CD14-positive monocyte (primary cell): ENCODE data around the gene UBASH3B. TPM values are rescaled to one million over a fixed set of nuclear protein-coding genes. Genes with fewer than 3 reads are reported as not detected.

ENCODE experiments used
- DNase-seq, 3 donors: peaks; one replicate each; pipeline ENCODE4 v3.0.0-alpha.2; 2011 to 2022
- H2AFZ ChIP-seq: 2 replicates; pipeline ENCODE4 v1.6.0; 2012; ENCODE audit warnings: mild to moderate bottlenecking, low read depth, low read length, inconsistent platforms; ENCODE audit not compliant: insufficient read depth, poor library complexity, severe bottlenecking
- H3K27ac ChIP-seq, 2 donors: 1 replicate in 1 of 2; 2 replicates in 1 of 2; pipeline ENCODE4 v1.5.1; 2012 to 2013; ENCODE audit warnings: low read length in 2 of 2, control low read depth in 1 of 2, inconsistent platforms in 1 of 2, low read depth in 1 of 2, mild to moderate bottlenecking in 1 of 2
- H3K27me3 ChIP-seq, 2 donors: one replicate each; pipeline versions ENCODE4 v1.6.0 to v1.6.1; 2011 to 2013; ENCODE audit warnings: low read length in 2 of 2; ENCODE audit not compliant: control insufficient read depth in 2 of 2, insufficient read depth in 2 of 2
- H3K36me3 ChIP-seq, 2 donors: replicated peaks in 1 of 2; 1 replicate in 1 of 2; 2 replicates in 1 of 2; pipeline versions ENCODE4 v1.5.1 to v1.6.1; 2012 to 2013; ENCODE audit warnings: low read length in 2 of 2, control low read depth in 1 of 2, inconsistent platforms in 1 of 2, mild to moderate bottlenecking in 1 of 2; ENCODE audit not compliant: insufficient read depth in 2 of 2, control insufficient read depth in 1 of 2
- H3K4me1 ChIP-seq, 2 donors: 1 replicate in 1 of 2; 2 replicates in 1 of 2; pipeline versions ENCODE4 v1.5.1 to v1.6.1; 2012 to 2013; ENCODE audit warnings: low read length in 2 of 2, control low read depth in 1 of 2, inconsistent platforms in 1 of 2, mild to moderate bottlenecking in 1 of 2, moderate library complexity in 1 of 2; ENCODE audit not compliant: insufficient read depth in 2 of 2, control insufficient read depth in 1 of 2
- H3K4me2 ChIP-seq: replicated peaks from 2 replicates; pipeline ENCODE3; 2012; ENCODE audit warnings: low read length, moderate library complexity, mild to moderate bottlenecking; ENCODE audit not compliant: poor library complexity, severe bottlenecking; ENCODE audit errors: extremely low read depth
- H3K4me3 ChIP-seq, 3 experiments: fragments of 200-600 bp in 1 of 3; sonication (generic) in 1 of 3; replicated peaks in 1 of 3; 1 replicate in 2 of 3; 2 replicates in 1 of 3; pipeline ENCODE4 v1.5.1; 2011 to 2013; ENCODE audit warnings: low read length in 3 of 3, mild to moderate bottlenecking in 3 of 3, control low read depth in 2 of 3, low read depth in 2 of 3, inconsistent platforms in 1 of 3, moderate library complexity in 1 of 3
- H3K79me2 ChIP-seq: 2 replicates; pipeline ENCODE4 v1.6.0; 2012; ENCODE audit warnings: mild to moderate bottlenecking, control low read depth, inconsistent platforms, low read length, moderate library complexity; ENCODE audit not compliant: insufficient read depth
- H3K9ac ChIP-seq: 2 replicates; pipeline ENCODE4 v1.6.0; 2017; ENCODE audit warnings: low read length, mild to moderate bottlenecking; ENCODE audit not compliant: insufficient read depth, poor library complexity, severe bottlenecking
- H3K9me3 ChIP-seq, 2 donors: replicated peaks in 1 of 2; 1 replicate in 1 of 2; 2 replicates in 1 of 2; pipeline versions ENCODE4 v1.5.1 to v1.6.1; 2012 to 2013; ENCODE audit warnings: low read length in 2 of 2, control low read depth in 1 of 2; ENCODE audit not compliant: control insufficient read depth in 1 of 2, insufficient read depth in 1 of 2
- H4K20me1 ChIP-seq: 2 replicates; pipeline ENCODE4 v1.6.0; 2012; ENCODE audit warnings: mild to moderate bottlenecking, low read length, control low read depth, moderate library complexity; ENCODE audit not compliant: insufficient read depth
- H3K27ac Mint-ChIP-seq, 7 donors: one replicate each; pipeline ENCODE4 v1.8.0; 2020; ENCODE audit warnings: mild to moderate bottlenecking in 7 of 7, mixed read lengths in 7 of 7, moderate library complexity in 6 of 7, inconsistent platforms in 2 of 7
- H3K27me3 Mint-ChIP-seq, 3 donors: one replicate each; pipeline ENCODE4 v1.8.0; 2021 to 2022; ENCODE audit warnings: low read depth in 3 of 3, mild to moderate bottlenecking in 3 of 3, mixed read lengths in 3 of 3, moderate library complexity in 3 of 3, inconsistent platforms in 1 of 3
- H3K36me3 Mint-ChIP-seq, 2 donors: one replicate each; pipeline ENCODE4 v1.8.0; 2020; ENCODE audit warnings: mixed read lengths in 2 of 2, inconsistent platforms in 1 of 2, mild to moderate bottlenecking in 1 of 2
- H3K4me1 Mint-ChIP-seq: one replicate; pipeline ENCODE4 v1.8.0; 2020; ENCODE audit warnings: mild to moderate bottlenecking, mixed read lengths
- H3K4me3 Mint-ChIP-seq, 2 donors: one replicate each; pipeline ENCODE4 v1.8.0; 2020; ENCODE audit warnings: mild to moderate bottlenecking in 2 of 2, mixed read lengths in 2 of 2, moderate library complexity in 1 of 2
- H3K9me3 Mint-ChIP-seq, 7 donors: one replicate each; pipeline ENCODE4 v1.8.0; 2020 to 2022; ENCODE audit warnings: mixed read lengths in 7 of 7, mild to moderate bottlenecking in 6 of 7, moderate library complexity in 6 of 7, inconsistent platforms in 2 of 7
- CTCF ChIP-seq: fragments of 200-600 bp; IDR thresholded peaks from one replicate; pipeline ENCODE4 v1.8.0; 2022; ENCODE audit warnings: antibody characterized with exemption, mild to moderate bottlenecking
- WGBS: methylation state at CpG from one replicate; pipeline ENCODE4 v1.1.5; 2013; ENCODE audit warnings: missing lambda C conversion rate; ENCODE audit not compliant: insufficient coverage; 5-methylcytosine and 5-hydroxymethylcytosine counted together
- intact Hi-C, 2 donors: fragments of 100-400 bp; cut with micrococcal nuclease; formaldehyde crosslinking; loops; one replicate each; pipeline versions ENCODE4 v1.15.0 to v1.15.1; 2023
- polyA plus RNA-seq, 3 donors: library from polyadenylated mRNA; depleted of rRNA in 1 of 3; unstranded in 2 of 3; stranded (reverse) in 1 of 3; fragments of 300-500 nt in 2 of 3; fragments of >200 nt in 1 of 3; fragmentation: Illumina TruSeq in 2 of 3; gene quantifications; 1 replicate in 2 of 3; 2 replicates in 1 of 3; pipeline ENCODE4 v1.2.3, GENCODE V29; 2012 to 2021

UBASH3B gene
- polyA plus RNA-seq, 3 donors = 3.3 to 13.5 (median 7.1) TPM

DNA sequence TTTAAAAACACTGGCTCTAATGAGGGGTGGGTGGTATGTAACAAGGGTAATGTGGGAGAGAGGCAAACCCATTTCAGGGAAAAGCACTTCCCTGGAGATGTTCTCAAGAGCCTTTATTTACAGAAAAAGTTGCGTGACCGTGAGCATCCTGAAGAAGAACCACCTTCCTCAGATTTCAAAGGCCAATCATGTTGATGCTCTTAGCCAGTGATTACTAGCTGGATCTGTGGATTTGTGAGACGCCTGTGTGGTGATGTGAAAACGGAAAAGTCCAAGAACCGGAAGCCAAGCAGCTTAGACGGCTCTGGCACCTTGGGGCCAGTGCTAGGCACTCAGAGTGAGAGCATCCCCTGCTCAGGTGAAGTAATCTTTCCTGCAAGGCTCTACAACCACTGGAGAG, 12.6 kb upstream of the UBASH3B start:
- no peaks in the 10 kb centered on the region for H3K79me2 ChIP-seq
- H3K27ac Mint-ChIP-seq = no peak overlapping the region
- no peaks in the 10 kb centered on the region for H3K27me3 ChIP-seq
- H3K36me3 ChIP-seq = no peaks in the 10 kb centered on the region
- intact Hi-C loops = no loop called here
- DNase-seq = no peak
- H3K4me1 Mint-ChIP-seq = peaks cover 15% of the 10 kb centered on the region
- H3K36me3 Mint-ChIP-seq = no peaks in the 10 kb centered on the region
- TF ChIP-seq CTCF = no peak
- peaks cover 12 to 13% of the 10 kb centered on the region in 2 donors for H3K4me1 ChIP-seq
- H3K4me3 ChIP-seq = no peak overlapping the region
- peak overlapping the region in 1 of 2 donors; percentile 18 for H3K4me3 Mint-ChIP-seq
- WGBS = 96% methylated on average over 3 of the region's 6 CpGs
- H3K9me3 ChIP-seq = no peaks in the 10 kb centered on the region
- no peak overlapping the region for H3K4me2 ChIP-seq
- no peaks in the 10 kb centered on the region for H3K9me3 Mint-ChIP-seq
- H2AFZ ChIP-seq = no peak overlapping the region
- H3K27me3 Mint-ChIP-seq = peaks cover 9 to 18% (median 10%) of the 10 kb centered on the region in 3 donors
- no peak overlapping the region for H3K27ac ChIP-seq
- no peak overlapping the region for H3K9ac ChIP-seq
- no peaks in the 10 kb centered on the region for H4K20me1 ChIP-seq

DNA sequence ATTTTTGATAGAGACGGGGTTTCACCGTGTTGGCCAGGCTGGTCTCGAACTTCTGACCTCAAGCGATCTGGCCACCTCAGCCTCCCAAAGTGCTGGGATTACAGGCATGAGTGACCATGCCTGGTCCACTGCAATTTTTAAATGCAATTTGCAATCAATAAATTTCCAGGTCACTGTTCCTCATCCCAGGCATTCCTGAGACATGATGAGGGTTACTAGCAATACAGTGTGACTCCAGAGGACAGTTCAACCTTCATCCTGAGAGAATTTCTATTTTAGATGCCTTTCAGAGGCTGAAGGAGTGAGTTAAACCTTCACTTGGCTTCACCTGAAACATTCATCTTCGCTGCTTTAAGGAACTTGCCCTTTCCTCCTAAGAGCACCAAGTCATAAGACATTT, 9.7 kb upstream of the UBASH3B start:
- Histone ChIP-seq H3K4me1 (peaks cover 30 to 33% of the 10 kb centered on the region in 2 donors), H3K27ac (no peak overlapping the region), H3K36me3 (no peaks in the 10 kb centered on the region), H3K9me3 (no peaks in the 10 kb centered on the region), H2AFZ (no peak overlapping the region), H3K4me3 (no peak overlapping the region), H3K4me2 (no peak overlapping the region), H3K79me2 (no peaks in the 10 kb centered on the region), H3K27me3 (no peaks in the 10 kb centered on the region), H3K9ac (no peak overlapping the region), H4K20me1 (no peaks in the 10 kb centered on the region)
- no peak for DNase-seq
- Mint-ChIP-seq H3K9me3 (no peaks in the 10 kb centered on the region), H3K4me1 (peaks cover 36% of the 10 kb centered on the region), H3K27me3 (peaks cover 7 to 18% (median 14%) of the 10 kb centered on the region in 3 donors), H3K36me3 (no peaks in the 10 kb centered on the region), H3K27ac (peak overlapping the region in 1 of 7 donors; percentile 40), H3K4me3 (no peak overlapping the region)
- TF ChIP-seq CTCF = no peak
- intact Hi-C loops = no loop called here
- 97% methylated on average over 5 of the region's 5 CpGs for WGBS
